Aorta (tissue), 5 donors: ENCODE results near the gene CASP3. TPM values are rescaled to one million over a fixed set of nuclear protein-coding genes. Genes with fewer than 3 reads are reported as not detected.

Source experiments
- ATAC-seq: fragments of 200-7000 bp; cut with Tn5 transposase; one replicate; pipeline ENCODE4 v1.9.1; 2022; ENCODE audit warnings: moderate library complexity; ENCODE audit not compliant: low FRiP score
- DNase-seq, 2 donors: peaks; one replicate each; pipeline ENCODE4 v3.0.0-alpha.2; 2020
- H3K27ac ChIP-seq, 2 donors: one replicate each; pipeline ENCODE4 v1.5.1; 2013; ENCODE audit warnings: low read length in 2 of 2, mild to moderate bottlenecking in 2 of 2, moderate library complexity in 2 of 2, control low read depth in 1 of 2, inconsistent platforms in 1 of 2, low read depth in 1 of 2
- H3K27me3 ChIP-seq, 2 donors: one replicate each; pipeline ENCODE4 v1.6.1; 2013; ENCODE audit warnings: control low read depth in 1 of 2, low read length in 1 of 2, mild to moderate bottlenecking in 1 of 2, moderate library complexity in 1 of 2; ENCODE audit not compliant: insufficient read depth in 2 of 2, control insufficient read depth in 1 of 2
- H3K36me3 ChIP-seq, 2 donors: one replicate each; pipeline ENCODE4 v1.6.1; 2013; ENCODE audit warnings: control low read depth in 1 of 2, low read length in 1 of 2, mild to moderate bottlenecking in 1 of 2; ENCODE audit not compliant: insufficient read depth in 2 of 2, control insufficient read depth in 1 of 2
- H3K4me1 ChIP-seq, 2 donors: one replicate each; pipeline ENCODE4 v1.6.1; 2013; ENCODE audit warnings: low read length in 2 of 2, control low read depth in 1 of 2, mild to moderate bottlenecking in 1 of 2, moderate library complexity in 1 of 2; ENCODE audit not compliant: insufficient read depth in 2 of 2, control insufficient read depth in 1 of 2
- H3K4me3 ChIP-seq, 2 donors: one replicate each; pipeline ENCODE4 v1.5.1; 2013; ENCODE audit warnings: low read length in 2 of 2, control low read depth in 1 of 2, mild to moderate bottlenecking in 1 of 2
- H3K9me3 ChIP-seq: one replicate; pipeline ENCODE4 v1.6.1; 2013; ENCODE audit warnings: mild to moderate bottlenecking, low read length; ENCODE audit not compliant: control insufficient read depth
- WGBS, 2 donors: extraction: QIAGEN DNeasy Blood & Tissue Kit; methylation state at CpG; one replicate each; pipeline ENCODE4 v1.1.7; 2013; 5-methylcytosine and 5-hydroxymethylcytosine counted together
- intact Hi-C, 2 donors: fragments of 100-400 bp; cut with DNase I; formaldehyde crosslinking; loops; one replicate each; pipeline versions ENCODE4 v1.14.2 to v1.15.0; 2022
- polyA plus RNA-seq, 2 donors: library from polyadenylated mRNA; stranded (reverse); fragments of 200-250 nt; gene quantifications; one replicate each; pipeline ENCODE4 v1.2.3, GENCODE V29; 2013
- total RNA-seq, 2 donors: library from RNA; stranded (reverse); fragmentation: NEBNext Ultra II Directional; extraction: Animal tissue kit (Norgen Biotek cat#: 25700); gene quantifications; one replicate each; pipeline ENCODE4 v1.2.1, GENCODE V29; 2021
- donor health status: healthy with polysubstance abuse.
- donor health status: Bipolar disorder and iron deficiency.
- donor health status: DM: no; HTN: no; CAD: no.
- donor health status: DM: no; HTN: no; CAD: no.
- donor health status: DM: yes; HTN: yes; CAD: no.

Gene CASP3
- total and polyA plus RNA-seq, 4 donors: 9.9 to 23.2 (median 18.6) TPM

DNA sequence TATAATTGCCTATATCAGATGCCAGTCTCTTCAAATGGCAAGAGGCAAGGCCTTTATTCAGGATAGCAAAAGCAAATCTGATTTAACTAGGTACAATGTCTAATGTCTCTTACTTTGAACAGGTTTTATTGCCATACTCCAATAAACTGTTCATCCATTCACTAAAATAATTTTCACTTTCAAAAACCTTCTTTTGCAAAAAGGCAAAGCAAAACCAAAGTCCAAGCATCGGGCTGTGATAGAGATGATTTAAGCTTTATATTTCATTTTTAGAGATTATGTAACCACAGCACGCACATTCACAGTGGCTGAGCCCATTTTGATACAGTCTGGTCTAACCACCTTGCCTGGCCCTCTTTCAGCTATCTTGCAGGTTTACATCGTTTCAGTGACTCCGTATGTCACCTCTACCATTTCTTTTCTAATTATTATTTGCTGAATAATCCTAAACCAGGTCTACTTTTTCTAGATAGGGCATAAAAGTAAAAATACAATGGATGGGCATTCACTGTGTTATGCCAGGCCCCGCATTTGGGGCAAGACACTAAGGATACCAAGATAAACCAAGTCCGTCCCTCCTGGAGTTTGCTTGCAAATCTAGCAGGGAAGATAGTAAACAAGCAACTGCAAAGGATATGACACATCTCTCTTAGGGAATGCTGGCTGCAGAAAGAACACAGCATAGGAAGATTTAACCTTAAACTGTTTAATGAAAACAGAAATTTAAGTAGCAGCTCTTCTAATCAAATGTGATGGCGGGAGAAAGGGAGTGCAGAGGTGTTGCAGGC lies 1.8 kb downstream of the CASP3 start:
- intact Hi-C loops: loop anchor here (2.0 to 10.0 kb wide), 5 partner anchors 85 to 175 kb away; partner anchors contain the start of genes IRF2 (in 2 of the 2) and CENPU (in 1 of the 2)
- peak overlapping the region; percentile 95 to 97 for H3K27ac ChIP-seq
- 49 to 61% methylated on average over 7 of the region's 7 CpGs for WGBS, 2 donors
- peak overlapping the region; percentile 77 to 93 for H3K4me3 ChIP-seq
- ATAC-seq (no peak), DNase-seq (no peak)
- no peaks in the 10 kb centered on the region for H3K9me3 ChIP-seq
- H3K27me3 ChIP-seq: no peaks in the 10 kb centered on the region
- no peaks in the 10 kb centered on the region for H3K36me3 ChIP-seq
- H3K4me1 ChIP-seq: peaks cover 0 to 4% of the 10 kb centered on the region in 2 donors

- ATAC-seq (no peak), DNase-seq (no peak)
- no peaks in the 10 kb centered on the region for H3K9me3 ChIP-seq
- H3K4me1 ChIP-seq: peaks cover 0 to 4% of the 10 kb centered on the region in 2 donors
- intact Hi-C loops: loop anchor here (5.0 to 10.0 kb wide), 4 partner anchors 86 to 174 kb away; partner anchors contain the start of genes CENPU (in 1 of the 2) and IRF2 (in 1 of the 2)
- H3K27me3 ChIP-seq: no peaks in the 10 kb centered on the region
- H3K36me3 ChIP-seq: no peaks in the 10 kb centered on the region
- no peak overlapping the region for H3K4me3 ChIP-seq
- 54 to 61% methylated on average over 6 of the region's 6 CpGs for WGBS, 2 donors
- no peak overlapping the region for H3K27ac ChIP-seq
Observed at GRCh38 chr4:184645904-184646610, 3.2 kb downstream of the CASP3 start.

- Histone ChIP-seq H3K9me3 (no peaks in the 10 kb centered on the region), H3K27ac (peak overlapping the region in 1 of 2 donors; percentile 6), H3K27me3 (no peaks in the 10 kb centered on the region), H3K4me3 (no peak overlapping the region), H3K4me1 (peaks cover 0 to 4% of the 10 kb centered on the region in 2 donors), H3K36me3 (no peaks in the 10 kb centered on the region)
- 50 to 57% methylated on average over 9 of the region's 9 CpGs for WGBS, 2 donors
- intact Hi-C loops: loop anchor here (5.0 to 10.0 kb wide), 5 partner anchors 88 to 382 kb away; partner anchors contain the start of genes CENPU (in 1 of the 2) and IRF2 (in 1 of the 2)
- ATAC-seq (no peak), DNase-seq (no peak)
Observed at GRCh38 chr4:184644553-184645307, 4.5 kb downstream of the CASP3 start.

DNA sequence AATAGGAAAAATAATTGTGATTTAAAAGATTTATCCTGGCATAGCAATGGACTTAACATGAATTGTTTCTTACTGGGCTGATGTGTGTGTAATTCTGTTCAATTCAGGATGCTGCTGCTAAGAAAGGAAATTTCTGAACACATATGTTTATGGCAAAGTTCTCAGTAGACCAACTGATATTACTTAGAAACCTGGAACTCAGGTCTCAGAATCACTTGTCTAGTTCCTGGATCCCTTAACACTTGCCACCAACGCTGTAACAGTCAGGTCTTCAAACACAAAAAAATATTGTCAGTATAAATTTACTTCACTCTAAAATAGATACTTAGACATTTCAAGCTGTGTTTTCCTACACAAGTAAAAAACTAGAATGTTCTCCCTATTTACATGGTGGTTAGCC lies 5.5 kb downstream of the CASP3 start:
- Histone ChIP-seq H3K36me3 (no peaks in the 10 kb centered on the region), H3K4me1 (peaks cover 0 to 4% of the 10 kb centered on the region in 2 donors), H3K27ac (no peak overlapping the region), H3K27me3 (no peaks in the 10 kb centered on the region), H3K9me3 (no peaks in the 10 kb centered on the region), H3K4me3 (no peak overlapping the region)
- intact Hi-C loops: loop anchor here (5.0 to 10.0 kb wide), 2 partner anchors 109 to 381 kb away; no protein-coding TSS in a partner anchor
- ATAC-seq (no peak), DNase-seq (no peak)
- whole genome bisulfite sequencing, 2 donors: 30 to 42% methylated on average over 1 of the region's 1 CpG

DNA sequence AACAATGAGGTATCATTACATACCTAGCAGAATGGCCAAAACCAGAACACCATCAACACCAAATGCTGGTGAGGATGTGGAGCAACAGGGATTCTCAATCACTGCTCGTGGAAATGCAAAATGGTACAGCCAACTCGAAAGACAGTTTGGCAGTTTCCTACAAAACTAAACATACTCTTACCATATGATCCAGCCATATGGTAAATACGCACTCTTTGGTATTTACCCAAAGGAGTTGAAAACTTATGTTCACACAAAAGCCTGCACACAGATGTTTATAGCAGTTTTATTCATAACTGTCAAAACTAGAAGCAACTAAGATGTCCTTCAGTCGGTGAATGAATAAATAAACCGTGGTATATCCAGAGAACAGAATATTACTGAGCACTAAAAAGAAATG lies 7.8 kb downstream of the CASP3 start:
- DNase-seq: no peak
- Histone ChIP-seq H3K4me1 (no peaks in the 10 kb centered on the region), H3K4me3 (no peak overlapping the region), H3K36me3 (peaks cover 4% of the 10 kb centered on the region in 2 donors), H3K27me3 (no peaks in the 10 kb centered on the region), H3K9me3 (no peaks in the 10 kb centered on the region), H3K27ac (no peak overlapping the region)
- no peak for ATAC-seq
- WGBS, 2 donors: 95 to 97% methylated on average over 5 of the region's 5 CpGs
- intact Hi-C loops: loop anchor here (5.0 to 10.0 kb wide), 2 partner anchors 107 to 379 kb away; no protein-coding TSS in a partner anchor

GRCh38 chr4:184641022-184641421 lies 8.2 kb downstream of the CASP3 start:
- Histone ChIP-seq H3K27ac (no peak overlapping the region), H3K27me3 (no peaks in the 10 kb centered on the region), H3K4me3 (no peak overlapping the region), H3K9me3 (no peaks in the 10 kb centered on the region), H3K4me1 (no peaks in the 10 kb centered on the region), H3K36me3 (peaks cover 4 to 6% of the 10 kb centered on the region in 2 donors)
- ATAC-seq (no peak), DNase-seq (no peak)
- 86 to 92% methylated on average over 3 of the region's 3 CpGs for WGBS, 2 donors
- intact Hi-C loops: loop anchor here (5.0 to 10.0 kb wide), 2 partner anchors 106 to 379 kb away; no protein-coding TSS in a partner anchor

DNA sequence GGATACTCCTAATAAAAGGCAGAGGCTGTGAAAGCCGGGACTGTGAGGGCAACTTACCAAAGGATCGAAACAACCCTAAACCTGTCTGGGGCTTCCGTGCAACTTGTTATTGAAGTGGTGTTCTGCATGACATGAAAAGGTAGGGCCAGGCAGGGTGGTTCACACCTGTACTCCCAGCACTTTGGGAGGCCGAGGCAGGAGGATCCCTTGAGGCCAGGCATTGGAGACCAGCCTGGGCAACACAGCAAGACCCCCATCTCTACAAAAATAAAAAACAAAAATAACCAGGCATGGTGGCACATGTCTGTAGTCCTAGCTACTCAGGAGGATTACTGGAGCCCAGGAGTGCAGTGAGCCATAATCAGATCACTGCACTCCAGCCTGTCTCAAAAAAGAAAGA lies 12.3 kb downstream of the CASP3 start:
- WGBS, 2 donors: 73 to 97% methylated on average over 4 of the region's 4 CpGs
- no peak for ATAC-seq
- no peaks in the 10 kb centered on the region for H3K27me3 ChIP-seq
- H3K9me3 ChIP-seq: no peaks in the 10 kb centered on the region
- H3K27ac ChIP-seq: no peak overlapping the region
- no peaks in the 10 kb centered on the region for H3K4me1 ChIP-seq
- intact Hi-C loops: no loop called here
- no peak overlapping the region for H3K4me3 ChIP-seq
- DNase-seq: no peak
- peaks cover 4 to 10% of the 10 kb centered on the region in 2 donors for H3K36me3 ChIP-seq

DNA sequence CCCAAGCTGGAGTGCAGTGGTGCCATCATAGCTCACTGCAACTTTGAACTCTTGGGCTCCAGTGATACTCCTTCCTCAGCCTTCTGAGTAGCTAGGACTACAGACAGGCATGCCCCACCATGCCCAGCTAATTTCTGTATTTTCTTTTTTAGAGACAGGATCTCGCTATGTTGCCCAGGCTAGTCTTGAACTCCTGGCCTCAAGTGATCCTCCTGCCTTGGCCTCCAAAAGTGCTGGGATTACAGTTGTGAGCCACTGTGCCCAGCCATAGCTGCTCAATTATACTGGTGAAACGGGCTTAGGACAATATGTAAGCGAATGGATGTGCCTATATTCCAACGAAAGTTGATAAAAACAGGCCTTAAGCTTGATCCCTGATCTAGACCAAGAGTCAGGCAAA lies 13.1 kb downstream of the CASP3 start:
- Histone ChIP-seq H3K4me1 (no peaks in the 10 kb centered on the region), H3K4me3 (no peak overlapping the region), H3K9me3 (no peaks in the 10 kb centered on the region), H3K36me3 (peaks cover 4 to 10% of the 10 kb centered on the region in 2 donors), H3K27ac (no peak overlapping the region), H3K27me3 (no peaks in the 10 kb centered on the region)
- DNase-seq (no peak), ATAC-seq (no peak)
- intact Hi-C loops: no loop called here
- 96 to 98% methylated on average over 4 of the region's 4 CpGs for WGBS, 2 donors
